Left ventricle myocardium inferior (tissue), 1 donor: Measurements from ENCODE around the gene TCF4. TPM values are rescaled to one million over a fixed set of nuclear protein-coding genes. Genes with fewer than 3 reads are reported as not detected.
A peak's percentile ranks its signal among the peaks of the same experiment; 100 is the strongest.

ENCODE experiments used
- DNase-seq: peaks from one replicate; pipeline ENCODE4 v3.0.0-alpha.2; 2020
- H3K27ac ChIP-seq: fragments of 200-600 bp; replicated peaks from 2 replicates; pipeline ENCODE4 v1.8.0; 2021
- H3K27me3 ChIP-seq: fragments of 200-600 bp; 2 replicates; pipeline ENCODE4 v1.8.0; 2021; ENCODE audit warnings: low read depth
- H3K36me3 ChIP-seq: fragments of 200-600 bp; 2 replicates; pipeline ENCODE4 v1.8.0; 2021
- H3K4me1 ChIP-seq: fragments of 200-600 bp; 2 replicates; pipeline ENCODE4 v1.8.0; 2021
- H3K4me3 ChIP-seq: fragments of 200-600 bp; 2 replicates; pipeline ENCODE4 v1.8.0; 2021; ENCODE audit warnings: mild to moderate bottlenecking, moderate library complexity
- H3K9me3 ChIP-seq: fragments of 200-600 bp; replicated peaks from 2 replicates; pipeline ENCODE4 v1.8.0; 2021
- CTCF ChIP-seq: fragments of 200-600 bp; IDR thresholded peaks from 2 replicates; pipeline ENCODE4 v1.8.0; 2021; ENCODE audit warnings: antibody characterized with exemption, mild to moderate bottlenecking, borderline replicate concordance
- intact Hi-C: fragments of 100-400 bp; cut with micrococcal nuclease; formaldehyde crosslinking; loops from one replicate; pipeline ENCODE4 v1.11.0; 2022
- total RNA-seq: library from RNA; stranded (reverse); fragmentation: NEBNext Ultra II Directional; extraction: Animal tissue kit (Norgen Biotek cat#: 25700); gene quantifications from one replicate; pipeline ENCODE4 v1.2.1, GENCODE V29; 2021
- donor health status: DM: no; HTN: yes; CAD: no; lungs with severe emphysema.

The TCF4 gene
- total RNA-seq, 1 donor from 2014 or later = 58.9 TPM

- intact Hi-C loops = no loop called here
- no peak for TF ChIP-seq CTCF
- H3K27ac ChIP-seq = no peak overlapping the region
These were observed 53.4 kb downstream of the TCF4 start for GRCh38 chr18:55534547-55534946.

GRCh38 chr18:55530166-55530565 lies 57.8 kb downstream of the TCF4 start:
- no peak for DNase-seq
- no peaks in the 10 kb centered on the region for H3K9me3 ChIP-seq
- no peaks in the 10 kb centered on the region for H3K36me3 ChIP-seq
- TF ChIP-seq CTCF = no peak
- intact Hi-C loops = no loop called here
- H3K27me3 ChIP-seq = no peaks in the 10 kb centered on the region
- H3K4me1 ChIP-seq = peaks cover 27% of the 10 kb centered on the region
- no peak overlapping the region for H3K4me3 ChIP-seq
- H3K27ac ChIP-seq = no peak overlapping the region

More at GRCh38 chr18:55534547-55534946, 53.4 kb downstream of the TCF4 start:
- no peak overlapping the region for H3K4me3 ChIP-seq
- H3K36me3 ChIP-seq = no peaks in the 10 kb centered on the region
- peaks cover 8% of the 10 kb centered on the region for H3K9me3 ChIP-seq
- H3K4me1 ChIP-seq = peaks cover 8% of the 10 kb centered on the region
- no peaks in the 10 kb centered on the region for H3K27me3 ChIP-seq
- no peak for DNase-seq

GRCh38 chr18:55529581-55529980 lies 58.4 kb downstream of the TCF4 start:
- H3K4me3 ChIP-seq = no peak overlapping the region
- H3K27ac ChIP-seq = no peak overlapping the region
- TF ChIP-seq CTCF = no peak
- no peaks in the 10 kb centered on the region for H3K27me3 ChIP-seq
- H3K4me1 ChIP-seq = peaks cover 27% of the 10 kb centered on the region
- no peak for DNase-seq
- H3K9me3 ChIP-seq = no peaks in the 10 kb centered on the region
- intact Hi-C loops = no loop called here
- H3K36me3 ChIP-seq = no peaks in the 10 kb centered on the region

GRCh38 chr18:55525845-55526244 lies 62.1 kb downstream of the TCF4 start:
- Histone ChIP-seq H3K4me3 (no peak overlapping the region), H3K36me3 (no peaks in the 10 kb centered on the region), H3K27ac (no peak overlapping the region), H3K27me3 (no peaks in the 10 kb centered on the region), H3K4me1 (peaks cover 49% of the 10 kb centered on the region), H3K9me3 (no peaks in the 10 kb centered on the region)
- no peak for TF ChIP-seq CTCF
- no peak for DNase-seq
- intact Hi-C loops = no loop called here

- H3K27ac ChIP-seq = peak overlapping the region; percentile 11
- no peak for DNase-seq
- H3K9me3 ChIP-seq = no peaks in the 10 kb centered on the region
- H3K4me3 ChIP-seq = no peak overlapping the region
- intact Hi-C loops = no loop called here
- no peaks in the 10 kb centered on the region for H3K27me3 ChIP-seq
- H3K36me3 ChIP-seq = no peaks in the 10 kb centered on the region
- no peak for TF ChIP-seq CTCF
- H3K4me1 ChIP-seq = peaks cover 42% of the 10 kb centered on the region
These were observed 63.5 kb downstream of the TCF4 start for GRCh38 chr18:55524353-55525073.
